Glutamatergic neuron (in vitro differentiated cells): ENCODE data around the gene SLCO2A1. TPM values are rescaled to one million over a fixed set of nuclear protein-coding genes. Genes with fewer than 3 reads are reported as not detected.

Experiments
- DNase-seq: peaks from one replicate; pipeline ENCODE4 v3.0.0; 2022
- H3K27ac Mint-ChIP-seq: one replicate; pipeline ENCODE4 v1.8.0; 2020; ENCODE audit warnings: mild to moderate bottlenecking, mixed read lengths, inconsistent platforms; ENCODE audit not compliant: unreplicated experiment
- H3K27me3 Mint-ChIP-seq: one replicate; pipeline ENCODE4 v1.8.0; 2020; ENCODE audit warnings: mild to moderate bottlenecking, moderate library complexity, mixed read lengths, inconsistent platforms; ENCODE audit not compliant: unreplicated experiment
- H3K36me3 Mint-ChIP-seq: one replicate; pipeline ENCODE4 v1.8.0; 2020; ENCODE audit warnings: mild to moderate bottlenecking, mixed read lengths, inconsistent platforms; ENCODE audit not compliant: unreplicated experiment
- H3K4me1 Mint-ChIP-seq: one replicate; pipeline ENCODE4 v1.8.0; 2020; ENCODE audit warnings: mild to moderate bottlenecking, low read depth, mixed read lengths, inconsistent platforms; ENCODE audit not compliant: unreplicated experiment
- H3K4me3 Mint-ChIP-seq: one replicate; pipeline ENCODE4 v1.8.0; 2020; ENCODE audit warnings: mild to moderate bottlenecking, mixed read lengths, inconsistent platforms; ENCODE audit not compliant: unreplicated experiment
- H3K9me3 Mint-ChIP-seq: one replicate; pipeline ENCODE4 v1.8.0; 2020; ENCODE audit warnings: mild to moderate bottlenecking, moderate library complexity, mixed read lengths, inconsistent platforms; ENCODE audit not compliant: unreplicated experiment
- total RNA-seq: library from RNA; stranded (reverse); fragmentation: NEBNext Ultra II Directional; extraction: Animal tissue kit (Norgen Biotek cat#: 25700); gene quantifications from one replicate; pipeline ENCODE4 v1.2.1, GENCODE V29; 2021; ENCODE audit not compliant: unreplicated experiment
- TF ChIP-seq, protein P1 (sequence below): fragments of 200-600 bp; sonication (generic); IDR thresholded peaks from one replicate; pipeline ENCODE4 v1.5.0; 2021; ENCODE audit not compliant: partially characterized antibody, unreplicated experiment

Gene SLCO2A1
- total RNA-seq, 1 donor from 2014 or later: not detected

GRCh38 chr3:133970339-133970738 lies 59.4 kb downstream of the SLCO2A1 start:
- Mint-ChIP-seq H3K9me3 (peaks cover 5% of the 10 kb centered on the region), H3K4me3 (no peak overlapping the region), H3K27ac (no peak overlapping the region), H3K36me3 (peaks cover 3% of the 10 kb centered on the region), H3K27me3 (peaks cover 2% of the 10 kb centered on the region), H3K4me1 (no peaks in the 10 kb centered on the region)
- TF ChIP-seq, protein P1, sequence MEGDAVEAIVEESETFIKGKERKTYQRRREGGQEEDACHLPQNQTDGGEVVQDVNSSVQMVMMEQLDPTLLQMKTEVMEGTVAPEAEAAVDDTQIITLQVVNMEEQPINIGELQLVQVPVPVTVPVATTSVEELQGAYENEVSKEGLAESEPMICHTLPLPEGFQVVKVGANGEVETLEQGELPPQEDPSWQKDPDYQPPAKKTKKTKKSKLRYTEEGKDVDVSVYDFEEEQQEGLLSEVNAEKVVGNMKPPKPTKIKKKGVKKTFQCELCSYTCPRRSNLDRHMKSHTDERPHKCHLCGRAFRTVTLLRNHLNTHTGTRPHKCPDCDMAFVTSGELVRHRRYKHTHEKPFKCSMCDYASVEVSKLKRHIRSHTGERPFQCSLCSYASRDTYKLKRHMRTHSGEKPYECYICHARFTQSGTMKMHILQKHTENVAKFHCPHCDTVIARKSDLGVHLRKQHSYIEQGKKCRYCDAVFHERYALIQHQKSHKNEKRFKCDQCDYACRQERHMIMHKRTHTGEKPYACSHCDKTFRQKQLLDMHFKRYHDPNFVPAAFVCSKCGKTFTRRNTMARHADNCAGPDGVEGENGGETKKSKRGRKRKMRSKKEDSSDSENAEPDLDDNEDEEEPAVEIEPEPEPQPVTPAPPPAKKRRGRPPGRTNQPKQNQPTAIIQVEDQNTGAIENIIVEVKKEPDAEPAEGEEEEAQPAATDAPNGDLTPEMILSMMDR: no peak
- no peak for DNase-seq

DNA sequence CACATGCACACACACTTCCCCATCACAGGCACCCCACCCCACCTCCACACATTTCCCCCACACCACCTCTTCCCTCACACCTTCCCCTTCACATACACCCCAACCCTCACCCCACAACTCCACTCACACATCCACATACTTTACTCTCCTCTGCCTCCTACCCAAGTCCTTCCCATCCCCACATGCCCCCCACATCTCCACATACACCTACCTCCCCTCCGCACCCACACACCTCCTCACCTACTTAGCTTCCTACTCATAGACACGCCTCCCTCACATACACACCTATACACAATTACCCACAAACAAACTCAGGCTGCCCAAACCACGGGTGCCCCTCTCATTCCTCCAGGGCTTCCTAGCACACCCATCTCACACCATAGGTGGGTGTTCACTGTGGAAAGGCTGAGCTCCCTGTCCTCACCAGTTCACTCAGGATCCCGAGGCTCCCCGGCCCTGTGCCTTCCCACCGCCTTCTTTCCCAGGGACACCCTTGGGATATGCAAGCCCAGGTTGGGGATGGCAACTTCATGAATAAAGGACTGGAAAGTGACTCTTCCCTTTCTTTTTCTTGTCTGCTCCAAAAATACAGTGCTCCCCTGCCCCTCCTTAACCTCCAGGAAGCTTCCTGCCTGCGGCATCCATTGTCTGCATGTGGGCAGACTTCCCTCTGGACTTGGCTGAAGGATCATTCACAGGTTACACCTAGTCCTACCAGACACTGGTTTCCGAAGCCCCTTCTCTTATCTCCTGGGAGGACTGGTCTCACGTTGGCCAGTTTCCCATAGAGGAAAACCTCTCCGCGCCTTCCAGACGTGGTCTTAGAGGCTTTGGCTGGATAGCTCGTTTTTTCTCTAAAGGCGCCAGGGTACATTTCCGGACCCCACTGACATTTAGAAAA lies 61.5 kb downstream of the SLCO2A1 start:
- no peak for DNase-seq
- Mint-ChIP-seq H3K9me3 (peaks cover 2% of the 10 kb centered on the region), H3K4me1 (no peaks in the 10 kb centered on the region), H3K36me3 (no peaks in the 10 kb centered on the region), H3K4me3 (no peak overlapping the region), H3K27ac (no peak overlapping the region), H3K27me3 (peaks cover 2% of the 10 kb centered on the region)
- TF ChIP-seq, protein P1: no peak

DNA sequence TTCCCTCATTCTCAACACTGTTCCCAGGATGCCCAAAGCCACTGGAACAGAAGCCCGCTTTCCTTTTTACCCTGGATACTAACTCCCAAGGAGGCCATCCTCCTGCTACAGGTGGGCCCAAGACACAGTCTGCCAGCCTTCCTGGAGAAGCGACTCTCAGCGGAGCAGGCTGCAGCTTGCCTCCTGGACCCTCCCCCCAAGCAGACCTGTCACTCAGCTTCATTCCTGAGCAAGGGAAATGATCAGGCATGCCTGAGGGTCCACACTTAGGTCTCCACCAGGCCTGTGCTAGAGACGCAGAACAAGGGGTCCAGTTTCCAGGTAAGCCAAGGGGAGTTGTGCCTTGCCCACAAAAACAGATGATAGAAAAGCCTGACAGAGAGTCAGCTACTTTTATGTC lies 62.8 kb downstream of the SLCO2A1 start:
- TF ChIP-seq, protein P1: no peak
- peaks cover 2% of the 10 kb centered on the region for H3K27me3 Mint-ChIP-seq
- H3K4me1 Mint-ChIP-seq: no peaks in the 10 kb centered on the region
- H3K9me3 Mint-ChIP-seq: peaks cover 2% of the 10 kb centered on the region
- no peak for DNase-seq
- no peaks in the 10 kb centered on the region for H3K36me3 Mint-ChIP-seq
- no peak overlapping the region for H3K27ac Mint-ChIP-seq
- no peak overlapping the region for H3K4me3 Mint-ChIP-seq

DNA sequence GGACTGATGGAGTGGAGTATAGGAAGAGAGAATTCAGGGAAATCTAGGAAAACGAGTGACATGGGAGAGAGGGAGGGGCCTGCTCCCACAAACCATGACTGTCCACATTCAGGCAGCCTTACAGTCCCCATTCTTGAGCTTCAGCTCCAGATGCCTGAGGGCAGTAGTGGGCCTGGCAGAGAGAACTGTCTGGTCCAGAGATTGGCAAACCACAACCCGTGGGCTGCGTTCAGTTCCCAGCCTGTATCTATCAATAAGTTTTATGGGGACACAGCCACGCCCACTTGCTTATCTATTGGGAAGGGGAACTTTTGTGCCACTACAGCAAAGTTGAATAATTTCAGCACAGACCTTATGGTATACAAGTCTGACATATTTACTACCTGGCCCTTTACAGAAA lies 63.8 kb downstream of the SLCO2A1 start:
- DNase-seq: no peak
- no peak overlapping the region for H3K4me3 Mint-ChIP-seq
- no peaks in the 10 kb centered on the region for H3K36me3 Mint-ChIP-seq
- H3K4me1 Mint-ChIP-seq: no peaks in the 10 kb centered on the region
- TF ChIP-seq, protein P1: no peak
- no peak overlapping the region for H3K27ac Mint-ChIP-seq
- peaks cover 2% of the 10 kb centered on the region for H3K27me3 Mint-ChIP-seq
- H3K9me3 Mint-ChIP-seq: peaks cover 2% of the 10 kb centered on the region

DNA sequence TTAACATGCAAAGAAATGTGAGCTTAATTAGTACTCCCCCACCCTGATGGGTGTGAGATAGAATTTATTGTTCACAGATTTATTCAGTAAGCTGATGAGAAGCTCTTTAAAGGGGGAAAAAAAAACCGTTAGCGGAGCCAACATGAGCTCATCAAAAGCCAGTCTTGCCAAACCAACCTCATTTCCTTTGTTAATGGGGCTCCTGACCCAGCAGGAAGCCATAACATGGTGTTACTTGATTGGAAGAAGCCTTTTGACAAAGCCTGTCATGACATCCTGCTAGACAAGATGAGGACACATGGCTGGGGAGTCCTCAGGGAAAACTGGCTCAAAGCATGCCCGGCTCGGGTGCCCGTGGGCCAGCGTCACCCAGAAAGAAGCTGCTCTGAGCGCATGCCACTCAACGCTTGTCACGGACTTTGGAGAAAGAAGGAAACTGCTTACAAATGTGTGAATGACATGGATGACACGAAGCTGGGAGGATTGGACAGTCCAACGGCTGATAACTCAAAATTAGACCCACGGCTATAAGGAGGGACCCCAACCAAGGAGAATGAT lies 64.6 kb downstream of the SLCO2A1 start:
- H3K4me1 Mint-ChIP-seq: no peaks in the 10 kb centered on the region
- H3K27me3 Mint-ChIP-seq: peaks cover 2% of the 10 kb centered on the region
- DNase-seq: no peak
- no peak overlapping the region for H3K4me3 Mint-ChIP-seq
- TF ChIP-seq, protein P1: no peak
- H3K9me3 Mint-ChIP-seq: peaks cover 2% of the 10 kb centered on the region
- no peaks in the 10 kb centered on the region for H3K36me3 Mint-ChIP-seq
- H3K27ac Mint-ChIP-seq: no peak overlapping the region
